ENCODE measurements around the gene SSH2.

The SSH2 gene

DNA sequence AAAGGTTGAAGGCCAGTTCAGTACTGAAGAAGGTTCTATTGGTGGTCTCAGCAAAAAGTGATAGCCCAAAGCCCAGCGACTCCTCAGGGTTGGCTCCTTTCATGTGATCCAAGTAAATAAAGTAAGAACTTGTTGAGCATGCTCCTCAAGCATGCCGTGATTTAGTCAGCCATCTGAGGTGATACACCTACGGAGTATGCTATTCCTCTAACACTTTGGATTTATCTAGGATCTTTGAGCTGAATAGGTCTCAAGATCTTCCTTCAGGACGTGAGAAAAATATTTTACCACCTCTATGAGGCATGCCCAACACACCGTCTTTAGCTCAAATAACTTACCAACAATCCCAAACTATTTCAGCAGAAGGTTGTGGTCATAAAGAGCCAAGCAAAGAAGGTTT is 154.0 kb downstream of the SSH2 start:
- no peak for DNase-seq

DNA sequence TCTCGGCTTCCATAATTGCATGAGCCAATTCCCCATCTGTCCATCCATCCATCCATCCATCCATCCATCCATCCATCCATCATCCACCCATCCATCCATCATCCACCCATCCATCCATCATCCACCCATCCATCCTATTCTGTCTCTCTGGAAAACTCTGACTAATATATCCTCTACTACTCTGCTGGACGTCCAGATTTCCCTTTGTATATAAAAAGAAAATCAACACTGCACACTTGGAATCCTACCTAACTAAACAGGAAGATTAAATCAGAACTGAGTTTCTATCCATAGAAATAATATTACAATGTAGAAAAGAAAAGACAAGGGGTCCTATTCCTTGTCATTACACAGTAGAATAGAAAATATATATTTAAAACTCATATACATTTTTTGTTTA is 157.0 kb downstream of the SSH2 start:
- DNase-seq = no peak

DNA sequence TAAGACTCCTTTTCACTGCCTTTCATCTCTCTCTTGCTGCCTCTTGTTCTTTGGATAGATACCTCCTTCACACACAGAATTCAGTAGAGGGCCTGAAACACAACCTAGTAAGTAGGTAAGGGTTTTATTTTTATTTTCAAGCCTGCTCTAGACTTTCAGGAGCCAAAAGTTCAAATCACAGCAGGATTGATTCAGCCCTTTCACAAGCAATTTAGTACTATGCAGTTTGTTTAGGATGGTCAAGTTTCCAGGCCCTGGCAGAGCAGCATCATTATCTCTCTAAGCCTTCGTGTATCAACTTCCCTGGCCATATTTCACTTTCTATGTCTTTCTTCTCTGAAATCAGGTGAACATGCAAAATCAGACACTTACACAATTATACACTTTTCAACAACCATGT is 158.5 kb downstream of the SSH2 start:
- no peak for DNase-seq

DNA sequence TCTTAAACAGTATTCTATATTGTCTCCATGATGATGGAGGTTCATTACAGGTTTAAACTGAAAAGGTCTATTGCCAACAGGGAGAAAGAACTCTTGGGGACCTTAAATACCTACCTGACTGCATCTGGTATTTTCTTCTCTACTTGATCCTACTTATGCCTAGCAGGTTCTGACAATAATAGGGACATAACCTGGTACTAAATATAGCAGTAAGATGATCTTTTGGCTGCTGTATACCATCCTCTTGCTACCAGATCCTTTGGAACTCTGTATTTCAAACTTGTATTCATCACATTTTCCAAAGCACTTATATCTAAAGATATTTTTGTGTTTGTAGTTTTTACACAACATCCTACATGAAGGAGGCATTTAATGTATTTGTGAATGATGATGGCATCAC is 160.8 kb downstream of the SSH2 start:
- DNase-seq = no peak

DNA sequence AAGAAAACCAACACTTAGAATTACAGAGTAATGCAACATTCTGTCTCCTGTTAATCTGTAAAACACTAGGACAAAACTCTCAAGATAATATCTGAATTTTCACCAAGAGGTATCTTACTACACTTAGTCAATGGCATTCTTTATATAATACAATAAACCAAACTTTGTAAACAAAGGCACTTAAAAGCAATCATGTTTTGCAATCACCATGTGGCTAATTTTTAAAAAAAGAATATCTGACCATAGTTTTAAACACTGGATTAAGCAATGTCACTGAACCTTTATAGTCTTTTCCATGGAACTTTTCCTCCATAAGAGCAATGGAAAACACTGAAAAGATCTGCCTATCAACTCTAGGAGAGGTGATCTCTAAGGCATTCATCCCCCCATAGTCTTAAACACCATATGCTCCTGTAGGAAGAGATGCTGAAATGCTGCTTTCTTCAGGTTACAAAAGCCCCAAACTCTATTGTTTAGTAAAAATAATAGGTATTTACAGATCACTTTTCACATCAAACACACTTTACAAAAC is 163.2 kb downstream of the SSH2 start:
- DNase-seq = no peak

DNA sequence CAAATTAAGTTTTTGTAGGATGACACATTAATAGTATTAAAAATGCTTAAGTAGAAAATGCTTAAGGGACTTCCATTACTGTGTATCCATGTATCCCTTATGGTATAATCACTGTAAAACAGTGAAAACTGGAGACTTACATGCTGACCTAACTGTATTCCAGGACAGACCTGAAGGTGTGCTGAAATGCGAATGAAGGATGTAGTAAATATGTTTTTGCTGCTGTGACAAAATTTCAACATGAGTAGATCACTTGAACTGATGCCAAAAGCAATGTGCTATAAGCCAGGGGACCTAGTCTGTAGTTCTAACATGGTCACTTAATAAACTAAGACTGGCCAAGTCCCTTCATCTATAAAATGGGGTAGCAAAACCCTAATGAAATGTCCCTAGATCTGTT is 165.3 kb downstream of the SSH2 start:
- DNase-seq = no peak

DNA sequence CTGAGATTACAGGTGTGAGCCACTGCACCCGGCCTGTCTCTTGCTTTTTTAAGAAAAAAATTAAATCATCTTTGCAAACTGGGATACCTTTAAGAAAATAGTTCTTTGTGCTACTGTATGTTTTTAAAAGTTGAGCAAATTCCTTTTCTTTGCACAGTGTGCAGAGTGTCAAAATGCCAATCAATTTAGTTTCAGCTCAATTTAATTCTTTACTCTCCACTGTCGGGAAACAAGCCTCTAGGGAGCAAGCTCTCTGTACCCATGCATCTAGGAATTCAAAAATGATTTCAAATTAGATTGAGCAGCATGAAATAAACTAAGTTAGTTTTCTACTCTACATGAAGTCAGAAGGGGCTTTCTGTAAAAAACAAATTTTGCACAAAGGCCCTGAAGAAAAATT is 165.8 kb downstream of the SSH2 start:
- DNase-seq = no peak

DNA sequence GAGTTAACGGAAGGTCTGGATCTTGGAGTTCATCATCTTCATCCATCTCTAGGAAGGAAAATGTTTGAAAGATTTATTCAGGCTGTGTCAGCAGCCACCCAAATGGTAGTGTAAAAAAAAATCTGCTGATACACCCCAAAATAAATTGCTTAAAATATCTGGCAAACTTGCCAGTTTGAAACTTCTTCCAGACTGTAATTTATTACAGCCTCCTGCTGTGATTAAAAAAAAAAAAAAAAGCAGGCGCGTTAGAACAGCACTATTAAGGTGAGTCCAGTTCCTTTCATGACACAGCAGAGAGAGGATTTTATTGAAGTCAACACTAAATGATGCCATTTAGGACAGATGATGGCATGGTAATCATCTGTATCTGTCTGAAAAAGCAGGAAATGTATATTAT is 166.8 kb downstream of the SSH2 start:
- DNase-seq = no peak

DNA sequence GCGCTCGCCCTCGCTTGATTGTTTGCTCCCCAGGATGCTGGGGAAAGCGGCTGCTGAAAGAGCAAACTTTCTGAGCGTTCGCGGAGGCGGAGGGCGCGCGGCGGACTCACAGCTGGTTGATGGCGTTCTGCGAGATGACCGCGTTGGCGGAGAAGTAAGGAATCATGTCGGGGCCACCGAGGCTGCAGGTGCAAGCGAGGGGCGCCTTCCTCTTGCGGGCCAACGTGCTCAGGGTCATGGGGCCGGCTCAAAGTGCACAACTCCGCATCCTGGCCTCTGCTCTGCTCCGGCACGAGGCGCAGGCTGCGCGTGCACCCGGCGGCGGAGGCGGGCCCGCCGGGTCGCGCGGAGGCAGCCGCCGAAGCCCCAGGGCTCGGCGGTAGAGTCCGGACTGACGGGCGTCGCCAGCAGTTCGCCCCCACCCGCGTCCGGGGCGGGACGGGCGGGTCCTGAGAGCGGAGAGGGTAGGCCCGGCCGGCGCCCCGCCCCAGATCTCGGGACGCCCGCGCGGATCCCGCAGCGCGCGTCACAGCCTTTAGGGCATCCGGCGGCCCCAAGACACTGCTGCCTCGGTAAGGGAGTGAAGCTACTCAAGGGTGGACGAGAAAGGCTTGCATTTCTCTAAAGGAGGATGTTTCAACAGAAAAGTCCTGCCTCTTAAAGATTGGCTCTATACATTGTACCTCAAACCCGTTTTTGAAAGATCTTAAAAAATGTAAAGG is 168.8 kb downstream of the SSH2 start:
- DNase-seq = peak; percentile 73 to 78

DNA sequence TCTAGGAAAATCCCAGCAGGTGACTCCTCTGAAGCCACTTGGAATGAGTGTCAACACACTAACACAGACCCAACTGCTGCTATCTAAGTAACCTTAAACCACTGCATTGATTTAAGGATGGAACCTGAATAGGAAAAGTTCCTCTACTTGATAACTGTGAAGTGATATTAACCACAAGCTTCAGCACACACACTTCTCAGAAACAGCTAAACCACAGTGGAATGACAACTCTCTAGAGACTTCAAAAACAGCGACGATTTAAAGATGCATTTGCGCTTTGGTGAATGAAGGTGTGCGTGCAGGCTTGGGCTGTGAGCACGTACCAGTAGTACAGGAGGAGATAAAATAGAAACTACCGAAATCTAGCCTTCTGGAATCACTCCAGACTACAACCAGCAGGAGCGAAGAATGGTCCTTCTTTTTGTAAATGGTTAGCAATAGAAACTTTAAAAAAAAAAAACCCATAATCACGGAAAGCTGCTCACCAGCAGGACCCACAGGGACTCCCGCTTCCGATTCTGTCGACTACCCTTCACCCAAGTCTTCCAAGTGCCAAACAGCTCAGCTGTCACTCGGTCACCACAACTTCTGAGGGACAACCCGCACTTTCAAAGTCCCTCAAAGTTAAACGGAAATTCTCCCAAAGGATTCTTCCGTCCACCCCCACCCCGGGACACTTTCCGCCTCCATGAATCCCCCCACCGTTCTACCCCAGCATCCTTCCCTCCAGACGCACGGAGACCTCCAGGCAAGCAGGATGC is 169.6 kb downstream of the SSH2 start:
- peak; percentile 52 to 53 for DNase-seq

DNA sequence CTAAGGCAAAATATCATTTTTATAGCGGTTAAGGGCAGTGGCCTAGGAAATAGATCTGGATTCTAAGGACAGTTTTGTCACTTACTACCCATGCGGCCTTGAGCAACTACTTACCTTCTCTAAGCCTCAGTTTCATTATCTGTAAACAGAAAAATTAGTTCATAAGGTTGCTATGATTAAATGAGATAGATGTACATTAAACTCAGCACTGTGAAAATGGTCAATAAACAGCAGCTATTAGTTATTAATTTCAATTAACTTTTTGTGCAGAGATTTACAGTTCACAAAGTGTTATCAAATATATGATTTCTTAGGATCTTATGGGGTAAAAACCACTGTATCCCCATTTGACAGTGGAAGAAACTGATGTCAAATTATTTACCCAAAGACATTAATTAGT is 171.8 kb downstream of the SSH2 start:
- DNase-seq = no peak

DNA sequence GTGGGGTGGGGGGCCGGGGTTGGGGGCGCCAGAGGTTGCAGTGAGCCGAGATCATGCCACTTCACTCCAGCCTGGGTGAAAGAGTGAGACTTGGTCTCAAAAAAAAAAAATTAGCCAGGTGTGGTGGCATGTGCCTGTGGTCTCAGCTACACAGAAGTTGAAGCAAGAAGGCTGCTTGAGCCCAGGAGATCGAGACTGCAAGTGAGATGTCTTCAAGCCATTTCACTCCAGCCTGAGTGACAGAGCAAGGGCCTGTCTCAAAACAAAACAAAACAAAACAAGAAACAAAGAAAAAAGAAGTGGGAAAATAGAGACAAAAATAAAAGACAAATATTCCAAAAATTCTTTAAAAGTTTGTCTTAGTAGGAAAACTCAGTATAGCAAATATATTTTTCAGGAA is 172.2 kb downstream of the SSH2 start:
- no peak for DNase-seq

DNA sequence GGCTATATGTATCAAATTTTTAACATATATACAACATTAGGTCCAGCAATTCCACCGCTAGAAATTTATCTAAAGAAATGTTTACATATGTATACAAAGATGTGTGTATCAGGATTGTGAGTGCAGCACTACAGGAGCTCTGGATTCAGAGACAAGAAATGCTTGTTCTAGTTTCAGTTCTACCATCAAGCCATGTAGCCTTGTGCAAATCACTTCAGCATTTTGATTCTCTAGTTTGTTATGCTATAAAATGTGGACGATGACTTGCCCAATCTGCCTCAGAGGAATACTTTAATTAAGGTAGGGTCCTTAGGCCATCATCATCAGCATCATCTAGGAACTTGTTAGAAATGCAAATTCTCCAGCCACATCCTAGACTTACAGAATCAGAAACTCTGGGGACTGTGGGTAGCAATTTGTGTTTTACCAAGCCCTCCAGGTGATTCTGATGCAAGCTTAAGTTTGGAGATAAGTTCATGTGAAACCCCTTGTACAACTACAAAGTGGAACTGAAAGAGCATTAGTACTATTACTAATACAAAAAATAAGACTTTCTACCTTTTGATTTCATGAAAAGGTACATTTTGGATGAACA is 176.1 kb downstream of the SSH2 start:
- DNase-seq = no peak

DNA sequence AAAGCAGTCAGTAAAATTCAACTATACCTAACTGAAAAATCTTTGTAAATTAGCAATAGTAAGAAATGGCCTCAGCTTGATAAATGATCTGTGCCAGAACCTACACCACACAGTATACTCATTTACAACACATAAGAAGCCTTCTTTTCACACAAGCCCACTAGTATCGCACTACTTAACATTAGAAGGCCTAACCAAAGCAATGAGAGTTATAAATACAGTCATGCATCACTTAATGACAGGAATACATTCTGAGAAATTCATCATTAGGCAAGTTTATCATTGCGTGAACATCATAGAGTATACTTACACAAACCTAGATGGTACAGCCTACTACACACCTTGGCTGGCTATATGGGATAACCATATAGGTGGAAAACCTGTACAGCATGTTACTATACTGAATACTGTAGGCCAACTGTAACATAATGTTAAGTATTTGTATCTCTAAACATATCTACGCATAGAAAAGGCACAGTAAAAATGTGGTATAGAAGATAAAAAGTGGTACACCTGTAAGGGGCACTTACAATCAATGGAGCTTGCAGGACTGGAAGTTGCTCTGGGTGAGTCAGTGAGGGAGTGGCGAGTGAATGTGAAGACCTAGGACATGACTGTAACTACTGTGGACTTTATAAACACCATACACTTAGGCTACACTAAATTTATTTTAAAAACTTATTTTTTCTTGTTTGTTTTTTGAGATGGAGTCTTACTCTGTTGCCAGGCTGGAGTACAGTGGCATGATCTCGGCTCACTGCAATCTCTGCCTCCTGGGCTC is 180.8 kb downstream of the SSH2 start:
- DNase-seq = no peak

DNA sequence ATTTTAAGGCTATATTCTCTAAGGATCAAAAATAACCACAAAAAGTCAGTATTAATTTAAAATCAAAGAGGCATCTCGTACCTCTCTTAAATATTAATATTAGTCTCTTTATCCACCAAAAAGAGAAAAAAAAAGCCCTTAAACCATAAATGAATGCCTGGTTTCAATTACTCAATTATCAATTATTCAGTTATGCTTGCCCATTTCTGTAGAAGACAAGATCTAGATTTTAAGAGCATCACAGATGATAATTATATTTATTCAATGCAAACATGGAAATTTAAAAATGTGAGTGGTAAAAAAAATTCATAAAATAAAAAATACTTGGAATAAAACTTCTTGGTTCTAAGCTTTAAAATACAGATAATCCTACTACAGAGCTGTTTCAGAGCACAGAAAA is 181.6 kb downstream of the SSH2 start:
- no peak for DNase-seq

DNA sequence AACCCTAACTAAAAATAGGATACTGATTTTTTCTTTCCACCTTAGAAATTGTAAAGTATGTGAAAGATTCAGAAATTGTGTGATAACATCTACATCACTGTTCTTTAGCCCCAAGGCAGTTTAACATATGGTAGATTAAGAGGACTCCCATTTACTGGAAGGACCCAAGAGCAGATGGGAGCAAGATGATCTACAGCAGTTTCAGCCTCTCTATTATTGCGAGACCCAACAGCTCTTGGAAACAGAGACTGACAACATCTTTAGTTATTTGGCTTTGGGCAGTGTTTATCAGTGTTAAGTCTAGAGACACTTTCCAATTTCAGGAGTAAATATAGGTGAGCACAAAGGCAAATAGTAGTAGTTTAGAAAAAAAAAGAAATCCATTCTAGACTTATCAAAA is 182.4 kb downstream of the SSH2 start:
- no peak for DNase-seq

DNA sequence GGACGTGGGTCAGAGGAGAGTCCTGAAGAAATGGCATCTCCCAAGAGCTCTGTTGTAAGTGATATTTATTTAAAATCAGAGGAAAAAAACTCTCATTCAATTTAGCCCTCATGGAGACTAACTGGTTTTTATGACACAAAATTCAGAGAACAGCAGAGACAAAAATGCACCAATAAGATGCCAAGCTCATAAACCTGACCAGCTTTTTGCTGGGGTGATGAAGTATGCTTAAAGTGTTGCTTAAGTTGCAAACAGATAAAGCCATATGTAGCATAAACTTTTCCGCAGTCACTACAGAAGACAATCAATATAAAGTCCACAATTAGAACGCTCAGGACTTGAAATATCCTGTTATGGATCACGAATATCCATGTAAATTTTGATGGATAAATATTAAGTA is 183.4 kb downstream of the SSH2 start:
- DNase-seq = no peak

DNA sequence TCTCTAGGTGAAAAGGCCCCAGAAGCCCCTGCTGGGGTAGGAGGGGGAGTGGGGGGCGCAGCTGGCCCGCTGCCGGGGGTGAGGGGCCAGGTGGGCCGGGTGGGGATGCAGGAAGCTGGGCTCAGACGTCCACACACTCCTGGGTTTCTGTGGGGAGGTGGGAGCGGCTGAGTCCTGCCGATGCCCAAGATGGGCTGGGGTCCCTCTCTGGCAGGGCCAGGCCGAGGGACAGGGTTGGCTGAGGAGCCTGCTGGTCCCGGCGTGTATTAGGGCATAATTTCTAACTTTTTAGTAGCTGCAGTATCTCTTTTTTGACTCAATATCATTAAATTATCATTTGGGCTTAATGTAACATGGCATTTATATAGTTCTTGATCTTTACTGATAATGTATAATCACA is 185.9 kb downstream of the SSH2 start:
- DNase-seq = no peak

DNA sequence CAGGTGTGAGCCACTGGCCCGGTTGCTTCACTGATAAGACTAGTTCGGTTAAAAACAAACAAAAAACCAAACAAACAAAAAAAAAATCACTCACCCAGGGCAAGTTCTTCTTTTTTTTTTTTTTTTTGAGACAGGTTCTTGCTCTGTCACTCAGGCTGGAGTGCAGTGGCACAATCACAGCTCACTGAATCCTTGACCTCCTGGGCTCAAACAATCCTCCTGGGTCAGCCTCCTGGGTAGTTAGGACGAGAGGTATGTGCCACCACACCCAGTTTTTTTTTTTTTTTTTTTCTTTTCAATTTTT is 187.9 kb downstream of the SSH2 start:
- no peak for DNase-seq

DNA sequence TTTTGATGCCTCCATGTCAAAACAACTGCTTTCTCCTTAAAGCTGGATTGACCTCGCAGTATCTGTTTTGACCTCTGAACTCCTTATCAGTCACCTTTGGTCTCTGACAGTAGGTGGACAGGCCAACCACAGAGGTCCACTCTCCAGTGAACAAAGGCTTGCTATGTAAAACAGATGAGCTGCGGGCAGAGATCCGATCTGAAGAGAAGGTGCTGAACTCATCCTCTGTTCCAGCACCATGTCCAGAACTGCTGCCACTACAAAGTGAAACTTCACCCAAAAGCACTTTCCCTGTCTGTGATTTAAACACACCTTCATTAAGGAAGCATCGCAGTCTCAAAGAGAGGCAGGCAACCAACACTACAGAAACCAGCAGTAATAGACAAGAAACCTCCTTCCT is 190.0 kb downstream of the SSH2 start:
- DNase-seq = no peak

DNA sequence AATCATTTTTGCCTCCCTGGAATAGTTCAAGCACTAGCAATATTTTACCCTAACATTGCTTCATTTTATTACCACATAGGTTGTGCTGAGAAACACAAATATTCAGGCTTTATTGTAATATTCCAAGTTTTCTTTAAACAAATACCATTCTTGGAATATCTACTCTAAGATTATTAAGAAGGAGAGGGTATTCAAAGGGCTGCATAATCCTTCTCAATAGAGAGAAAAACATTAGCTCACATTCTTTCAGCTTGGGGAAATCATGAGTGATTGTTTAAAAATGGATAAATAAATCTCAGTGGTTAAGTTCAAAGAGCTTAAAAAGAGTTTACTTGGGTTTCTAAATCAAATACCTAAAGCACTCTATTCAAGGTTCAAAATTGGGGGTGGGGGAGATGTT is 195.4 kb downstream of the SSH2 start:
- DNase-seq = no peak

DNA sequence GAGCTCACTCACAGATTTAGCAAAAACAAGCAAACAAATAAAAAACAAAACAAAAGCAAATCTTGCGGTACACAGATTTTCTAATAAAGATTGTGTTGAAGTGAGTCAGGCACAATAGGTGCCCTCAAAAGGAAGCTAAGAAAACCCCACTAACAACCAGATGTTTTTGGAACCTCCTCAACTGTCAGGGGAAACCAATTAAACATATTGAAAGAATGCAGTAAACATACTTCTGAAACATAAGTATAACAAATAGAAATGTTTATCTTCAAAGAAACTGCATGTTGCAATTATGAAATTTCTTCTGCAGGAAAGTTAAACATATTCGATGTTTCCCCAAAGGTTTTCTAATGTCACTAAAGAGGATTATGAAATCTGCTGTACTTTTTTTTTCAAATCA is 196.9 kb downstream of the SSH2 start:
- DNase-seq = no peak

DNA sequence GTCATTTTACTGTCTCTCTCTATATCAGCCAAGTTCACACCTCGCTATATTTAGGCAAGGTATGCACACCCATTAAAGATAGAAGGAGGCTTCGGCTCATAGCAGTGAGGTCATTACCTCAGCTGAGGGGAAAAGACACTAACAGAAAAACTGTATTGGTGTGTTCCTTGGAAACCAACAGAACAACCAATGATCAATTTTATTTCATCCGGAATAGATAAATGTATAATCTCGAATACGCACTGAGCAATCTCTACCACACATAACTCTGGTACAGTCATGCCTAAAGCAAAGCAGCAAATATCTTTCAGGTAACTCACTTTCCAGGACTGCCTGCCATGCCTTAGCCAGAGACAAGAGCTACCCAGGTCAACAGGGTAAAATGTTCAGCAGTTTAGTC is 197.4 kb downstream of the SSH2 start:
- no peak for DNase-seq

DNA sequence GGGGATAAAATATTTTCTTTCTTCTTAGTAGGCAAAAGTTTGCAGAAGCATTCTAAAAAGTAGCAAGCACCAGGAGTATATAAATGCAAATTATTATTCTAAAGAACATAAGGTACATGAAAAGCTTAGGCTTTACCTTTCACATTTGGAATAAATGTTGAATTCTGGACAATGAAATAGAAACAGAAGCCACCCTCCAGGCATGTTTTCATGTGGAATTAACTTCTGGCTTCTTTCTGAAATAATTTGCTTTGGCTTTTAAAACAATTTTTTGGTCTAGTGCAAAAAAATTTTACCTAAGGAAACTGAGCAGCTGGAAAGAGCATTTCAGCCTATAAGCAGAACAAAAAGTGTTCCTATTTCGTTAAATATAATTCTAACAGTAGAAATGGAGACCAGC is 197.8 kb downstream of the SSH2 start:
- no peak for DNase-seq

All from activated CD4-positive, alpha-beta T cell treated with anti-CD3 and anti-CD28 coated beads, Interleukin-2, amount 50 U/mL, for 4 hours (primary cell).